Amygdala (tissue), 56 donors: Measurements from ENCODE around the gene OR51V1.
"Not testable (repeated sequence)": the region's sequence is repeated elsewhere in the genome, so short reads cannot be mapped to it uniquely, and the experiment has no call there.

Experiments
- DNase-seq, 56 donors: peaks; one replicate each; lab custom pipeline; 2025; lab: John Stamatoyannopoulos, UW

The OR51V1 gene, protein sequence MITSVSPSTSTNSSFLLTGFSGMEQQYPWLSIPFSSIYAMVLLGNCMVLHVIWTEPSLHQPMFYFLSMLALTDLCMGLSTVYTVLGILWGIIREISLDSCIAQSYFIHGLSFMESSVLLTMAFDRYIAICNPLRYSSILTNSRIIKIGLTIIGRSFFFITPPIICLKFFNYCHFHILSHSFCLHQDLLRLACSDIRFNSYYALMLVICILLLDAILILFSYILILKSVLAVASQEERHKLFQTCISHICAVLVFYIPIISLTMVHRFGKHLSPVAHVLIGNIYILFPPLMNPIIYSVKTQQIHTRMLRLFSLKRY

DNA sequence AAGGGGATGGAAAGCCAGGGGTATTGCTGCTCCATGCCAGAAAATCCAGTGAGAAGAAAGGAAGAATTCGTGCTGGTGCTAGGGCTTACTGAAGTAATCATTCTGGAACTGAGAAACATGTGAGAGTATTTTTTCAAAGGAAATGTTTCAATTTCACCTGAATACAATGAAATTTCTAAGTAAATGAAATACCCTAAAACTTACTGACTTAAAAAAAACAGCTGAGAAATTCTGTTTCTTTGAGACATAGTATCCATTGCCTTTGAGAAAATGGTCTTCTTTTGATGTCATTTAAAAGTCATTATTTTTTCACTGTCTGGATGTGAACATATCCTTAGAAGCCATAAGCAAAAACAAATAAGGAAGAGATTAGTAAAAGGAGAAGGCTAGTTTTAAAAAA, at the start of gene OR51V1:
Gene OR51V1 (minus strand): TSS at position 101 of the 400 bp plus-strand sequence. CDS start 0 bp downstream, at position 101.
- DNase-seq = no peak

DNA sequence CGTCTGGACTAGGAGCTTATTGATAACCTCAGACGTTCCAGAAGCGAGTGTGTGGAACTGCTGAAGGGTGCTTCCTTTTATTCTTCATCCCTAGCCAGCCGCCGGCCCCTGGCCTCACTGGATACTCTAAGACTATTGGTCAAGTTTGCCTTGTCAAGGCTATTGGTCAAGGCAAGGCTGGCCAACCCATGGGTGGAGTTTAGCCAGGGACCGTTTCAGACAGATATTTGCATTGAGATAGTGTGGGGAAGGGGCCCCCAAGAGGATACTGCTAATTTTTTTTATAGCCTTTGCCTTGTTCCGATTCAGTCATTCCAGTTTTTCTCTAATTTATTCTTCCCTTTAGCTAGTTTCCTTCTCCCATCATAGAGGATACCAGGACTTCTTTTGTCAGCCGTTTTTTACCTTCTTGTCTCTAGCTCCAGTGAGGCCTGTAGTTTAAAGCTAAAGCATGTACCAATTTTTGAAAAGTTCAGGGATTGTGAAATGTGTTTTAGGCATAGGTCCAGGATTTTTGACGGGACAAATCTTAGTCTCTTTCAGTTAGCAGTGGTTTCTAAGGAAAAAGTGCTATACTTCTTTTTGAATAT, 49.4 kb upstream of the OR51V1 start, which contains the start of gene HBG1:
Gene HBG1 (minus strand): TSS at position 51 of the 590 bp plus-strand sequence. CDS start 53 bp downstream, outside the sequence.
- DNase-seq = not testable (repeated sequence)

DNA sequence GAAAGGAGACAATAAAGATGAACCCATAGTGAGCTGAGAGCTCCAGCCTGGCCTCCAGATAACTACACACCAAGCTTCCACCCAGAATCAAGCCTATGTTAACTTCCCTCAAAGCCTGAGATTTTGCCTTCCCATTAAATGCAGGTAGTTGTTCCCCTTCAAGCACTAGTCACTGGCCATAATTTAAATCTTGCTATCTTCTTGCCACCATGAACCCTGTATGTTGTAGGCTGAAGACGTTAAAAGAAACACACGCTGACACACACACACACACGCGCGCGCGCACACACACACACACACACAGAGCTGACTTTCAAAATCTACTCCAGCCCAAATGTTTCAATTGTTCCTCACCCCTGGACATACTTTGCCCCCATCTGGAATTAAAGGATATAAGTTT, 48.0 kb upstream of the OR51V1 start:
- not testable (repeated sequence) for DNase-seq

DNA sequence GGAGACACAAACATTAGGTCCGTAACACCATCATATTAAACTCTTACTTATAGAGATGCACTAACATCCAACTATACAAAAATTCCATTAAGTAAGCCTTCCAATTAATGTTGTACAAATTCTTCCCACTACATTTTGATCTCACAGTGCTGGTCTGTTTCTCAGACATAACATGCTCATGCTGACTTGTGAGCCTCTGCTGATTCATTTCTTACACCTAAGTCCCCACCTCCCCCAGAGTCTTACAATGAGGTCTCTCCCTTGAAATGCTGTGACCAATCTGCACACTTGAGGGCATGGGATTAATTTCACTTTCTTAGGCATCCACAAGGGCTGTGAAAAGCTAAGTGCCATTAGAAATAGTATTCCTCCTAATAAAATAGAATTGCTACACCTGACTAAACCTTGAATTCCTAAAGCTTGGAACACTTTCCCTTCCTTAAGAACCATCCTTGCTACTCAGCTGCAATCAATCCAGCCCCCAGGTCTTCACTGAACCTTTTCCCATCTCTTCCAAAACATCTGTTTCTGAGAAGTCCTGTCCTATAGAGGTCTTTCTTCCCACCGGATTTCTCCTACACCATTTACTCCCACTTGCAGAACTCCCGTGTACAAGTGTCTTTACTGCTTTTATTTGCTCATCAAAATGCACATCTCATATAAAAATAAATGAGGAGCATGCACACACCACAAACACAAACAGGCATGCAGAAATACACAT, 47.1 kb upstream of the OR51V1 start:
- no peak for DNase-seq

DNA sequence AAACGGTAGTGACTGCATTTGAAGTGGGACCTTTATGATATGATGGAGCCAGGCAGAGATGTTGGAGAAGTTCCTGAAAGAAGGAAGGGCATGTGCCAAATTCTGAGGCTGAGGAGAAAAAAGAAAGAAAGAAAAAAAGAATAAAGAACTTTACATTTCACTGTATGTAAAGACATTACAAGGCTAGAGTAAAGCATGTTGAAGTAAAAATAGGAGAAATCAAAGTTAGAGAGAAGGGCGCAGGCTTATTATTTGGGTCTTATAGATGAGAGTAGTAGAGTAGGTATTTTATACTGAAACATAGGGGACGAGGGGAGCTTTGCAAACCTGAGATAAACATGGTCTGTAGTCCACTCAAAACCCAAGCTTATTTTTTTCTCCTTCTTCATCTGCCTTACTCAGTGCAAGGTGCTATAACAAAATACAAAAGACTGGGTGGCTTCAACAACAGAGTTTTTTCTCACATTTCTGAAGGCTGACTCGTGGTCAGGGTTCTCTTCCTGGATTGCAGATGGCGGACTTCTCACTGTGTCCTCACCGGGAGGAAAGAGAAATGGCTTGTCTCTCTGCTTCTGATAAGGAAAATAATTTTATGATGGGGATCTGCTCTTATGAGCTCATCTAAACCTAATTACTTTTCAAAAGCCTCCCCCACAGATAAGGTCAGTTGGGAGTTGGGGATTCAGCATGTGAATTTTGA, 46.4 kb upstream of the OR51V1 start:
- no peak for DNase-seq

DNA sequence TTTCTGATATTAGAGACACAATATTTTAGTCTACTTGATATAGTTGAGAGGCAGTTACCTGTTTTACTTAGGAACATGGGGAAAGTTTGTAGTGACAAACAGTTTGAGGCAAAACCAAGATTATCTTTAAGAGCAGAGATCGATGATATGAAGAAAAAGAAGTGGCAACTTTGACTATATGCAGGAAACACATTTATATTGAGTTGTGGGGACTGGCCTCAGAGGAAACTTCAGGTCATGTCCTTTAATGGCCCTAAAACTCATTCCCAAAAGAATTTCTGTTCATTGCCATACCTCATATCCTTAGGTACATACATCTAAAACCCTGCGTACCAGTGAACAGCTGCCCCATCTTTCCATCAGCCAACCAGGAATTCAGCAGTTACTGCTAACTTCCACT, 44.7 kb upstream of the OR51V1 start:
- no peak for DNase-seq

DNA sequence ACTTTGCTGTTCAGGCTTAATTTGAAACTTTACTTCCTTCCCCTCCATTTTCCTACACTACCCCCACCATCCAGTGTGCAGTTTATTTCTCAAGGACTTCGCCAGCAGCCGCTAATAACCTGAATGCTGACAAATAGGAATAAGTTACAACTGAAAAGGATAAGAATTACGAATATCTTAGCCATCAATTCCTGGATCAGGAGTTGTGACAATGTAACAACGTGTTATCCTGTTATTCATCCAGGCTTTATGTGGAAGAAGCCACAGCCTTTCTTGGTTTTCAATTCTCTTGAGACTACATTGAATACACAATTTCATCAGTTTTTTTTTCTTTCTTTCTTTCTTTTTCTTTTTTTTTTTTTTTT, 43.3 kb upstream of the OR51V1 start:
- no peak for DNase-seq

DNA sequence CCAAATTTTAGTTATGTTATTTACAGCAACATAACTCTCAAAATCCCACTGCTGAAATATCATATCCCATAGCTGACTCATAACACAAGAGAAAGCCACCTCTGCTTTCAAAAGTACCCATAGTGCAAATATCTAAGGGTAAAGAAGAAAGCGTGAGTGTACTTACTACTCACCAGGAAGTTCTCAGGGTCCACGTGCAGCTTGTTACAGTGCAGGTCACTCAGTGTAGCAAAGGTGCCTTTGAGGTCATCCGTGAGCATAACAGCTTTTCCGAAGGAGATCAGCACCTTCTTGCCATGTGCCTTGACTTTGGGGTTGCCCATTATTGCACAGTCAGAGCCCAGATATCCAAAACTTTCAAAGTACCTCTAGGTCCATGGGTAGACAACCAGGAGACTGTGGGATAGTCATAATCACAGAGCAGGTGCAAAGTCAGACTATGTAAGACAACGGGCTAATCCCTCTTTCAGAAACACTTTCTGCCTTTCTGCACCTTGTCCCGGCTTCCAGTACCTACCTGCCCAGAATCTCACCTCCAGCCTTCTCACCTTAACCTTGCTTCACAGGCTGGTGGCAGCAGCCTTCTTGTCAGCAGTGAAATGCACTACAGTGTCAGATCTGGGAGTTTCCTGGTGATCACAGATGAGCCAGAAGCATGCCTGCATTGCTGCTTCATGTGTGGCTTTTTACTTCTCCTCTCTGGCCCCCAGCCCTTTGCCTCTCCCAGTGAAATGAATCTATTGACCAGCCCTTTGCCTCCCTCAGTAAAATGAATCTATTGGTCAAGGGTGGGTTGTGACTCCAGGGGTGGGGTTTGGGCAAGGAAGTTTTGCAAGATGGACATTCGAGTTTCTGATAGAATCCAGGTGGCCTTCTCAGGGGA, 42.7 kb upstream of the OR51V1 start:
- no peak for DNase-seq

DNA sequence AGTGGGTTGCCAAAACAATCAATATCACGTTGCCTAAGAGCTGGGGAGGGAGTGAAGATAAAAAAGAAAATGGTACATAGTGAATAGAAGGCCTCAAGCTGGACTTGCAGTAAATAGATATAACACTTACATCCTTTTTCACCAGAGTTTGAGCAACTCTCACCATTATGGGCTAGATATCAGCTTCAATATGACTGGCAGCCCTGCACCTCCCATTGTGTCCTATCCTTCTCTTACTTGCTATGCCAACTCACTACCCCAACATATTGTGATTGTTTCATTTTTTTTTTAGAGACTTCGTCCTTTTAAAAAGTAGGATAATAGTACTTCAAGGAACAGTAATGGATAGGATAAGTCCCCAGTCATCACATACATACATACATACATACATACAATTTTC, 41.7 kb upstream of the OR51V1 start:
- DNase-seq = no peak

DNA sequence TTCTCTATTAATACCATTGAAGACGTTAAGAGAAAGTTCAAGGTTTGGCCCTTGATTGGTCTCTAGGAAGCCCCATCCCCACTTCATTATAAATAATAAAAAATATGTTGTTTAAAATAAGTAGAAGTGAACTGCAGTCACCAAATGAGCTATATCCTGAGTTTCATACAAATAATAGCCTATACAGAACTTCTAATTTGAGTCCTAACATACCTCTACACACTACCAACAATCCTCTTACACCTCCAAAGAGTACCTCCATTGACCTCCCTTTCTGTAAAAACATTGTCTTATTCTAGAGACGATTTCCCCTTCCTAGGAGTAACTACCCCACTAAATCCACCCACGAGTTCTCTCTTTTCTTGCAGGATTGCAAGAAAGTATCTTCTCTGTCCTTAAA, 41.0 kb upstream of the OR51V1 start:
- no peak for DNase-seq

DNA sequence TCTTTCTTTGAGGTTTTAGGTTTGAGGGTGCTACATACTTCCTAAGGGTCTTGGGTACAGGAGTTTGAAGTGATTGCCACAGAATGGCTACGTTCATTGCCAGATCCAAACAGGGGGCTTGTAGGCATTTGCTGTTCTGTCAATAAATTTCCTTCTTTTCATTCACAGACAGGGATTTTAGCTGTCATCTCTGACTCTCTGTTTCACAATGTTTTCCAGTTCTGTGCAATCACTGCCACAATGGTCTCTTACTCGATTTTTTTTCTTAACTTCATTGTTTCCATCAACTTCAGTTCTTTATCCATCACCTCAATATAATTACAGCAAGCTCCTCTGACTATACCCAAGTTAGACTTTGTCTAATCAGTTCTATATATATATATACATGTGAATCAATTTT, 40.0 kb upstream of the OR51V1 start:
- no peak for DNase-seq

DNA sequence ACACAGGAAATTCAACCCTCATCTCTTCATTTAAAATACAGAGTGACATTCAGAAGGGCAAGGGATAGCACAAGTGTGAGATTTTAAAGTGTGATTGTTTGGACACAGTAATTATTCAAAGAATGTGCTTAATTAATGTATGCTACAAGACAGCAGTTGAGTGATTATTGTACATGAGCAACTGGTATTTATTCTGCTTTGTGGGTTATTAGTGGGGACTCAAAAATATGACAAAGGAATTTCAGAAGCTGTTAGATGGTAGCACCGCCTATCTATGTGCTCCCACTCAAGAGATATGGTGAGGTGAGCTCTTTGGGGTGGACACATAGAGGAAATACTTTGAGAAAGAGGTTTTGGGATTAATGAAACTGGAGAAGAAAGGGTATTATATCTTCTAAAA, 39.6 kb upstream of the OR51V1 start:
- no peak for DNase-seq

DNA sequence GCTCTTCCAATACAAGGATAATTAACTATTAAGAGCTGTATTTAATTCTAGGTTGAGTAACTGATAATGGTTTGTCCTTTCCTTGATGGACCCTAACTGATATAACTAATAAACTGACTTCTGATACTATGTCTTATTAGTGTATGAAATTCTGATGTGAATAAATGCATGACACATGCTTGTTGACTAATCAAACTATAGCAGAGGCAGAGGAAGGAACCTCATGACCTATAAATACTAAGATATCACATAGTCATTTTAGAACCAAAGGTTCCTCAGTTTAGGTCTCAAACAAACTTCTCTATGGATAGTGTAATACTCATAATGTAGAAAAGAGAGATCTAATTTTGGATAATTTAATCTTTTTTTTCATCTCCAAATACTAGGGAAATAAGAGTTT, 38.6 kb upstream of the OR51V1 start:
- DNase-seq = no peak

DNA sequence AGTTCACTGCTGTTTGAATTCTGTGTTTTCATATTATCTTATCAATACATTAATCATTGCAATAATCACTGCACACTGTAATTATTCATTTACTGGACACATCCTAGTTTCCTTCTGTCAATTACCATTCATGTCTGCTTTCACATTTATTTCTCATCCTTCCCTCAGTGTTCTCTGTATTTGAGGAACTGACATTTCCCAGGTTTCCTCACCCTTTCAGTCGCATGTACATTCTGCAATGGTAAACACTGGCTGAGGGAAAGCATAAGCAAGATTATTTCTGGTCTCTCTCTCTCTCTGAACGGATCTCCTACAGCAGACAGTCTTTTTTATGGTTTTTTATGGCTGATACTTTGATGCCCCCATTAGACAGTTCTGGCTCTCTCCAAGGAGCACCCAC, 38.0 kb upstream of the OR51V1 start:
- DNase-seq = no peak

DNA sequence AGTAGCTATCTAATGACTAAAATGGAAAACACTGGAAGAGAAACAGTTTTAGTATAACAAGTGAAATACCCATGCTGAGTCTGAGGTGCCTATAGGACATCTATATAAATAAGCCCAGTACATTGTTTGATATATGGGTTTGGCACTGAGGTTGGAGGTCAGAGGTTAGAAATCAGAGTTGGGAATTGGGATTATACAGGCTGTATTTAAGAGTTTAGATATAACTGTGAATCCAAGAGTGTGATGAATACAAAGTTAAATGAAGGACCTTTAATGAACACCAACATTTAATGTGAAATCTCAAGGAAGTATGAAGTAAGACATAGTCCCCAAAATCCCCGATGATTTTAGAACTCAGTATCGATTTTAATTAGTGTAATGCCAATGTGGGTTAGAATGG, 36.9 kb upstream of the OR51V1 start:
- DNase-seq = no peak

DNA sequence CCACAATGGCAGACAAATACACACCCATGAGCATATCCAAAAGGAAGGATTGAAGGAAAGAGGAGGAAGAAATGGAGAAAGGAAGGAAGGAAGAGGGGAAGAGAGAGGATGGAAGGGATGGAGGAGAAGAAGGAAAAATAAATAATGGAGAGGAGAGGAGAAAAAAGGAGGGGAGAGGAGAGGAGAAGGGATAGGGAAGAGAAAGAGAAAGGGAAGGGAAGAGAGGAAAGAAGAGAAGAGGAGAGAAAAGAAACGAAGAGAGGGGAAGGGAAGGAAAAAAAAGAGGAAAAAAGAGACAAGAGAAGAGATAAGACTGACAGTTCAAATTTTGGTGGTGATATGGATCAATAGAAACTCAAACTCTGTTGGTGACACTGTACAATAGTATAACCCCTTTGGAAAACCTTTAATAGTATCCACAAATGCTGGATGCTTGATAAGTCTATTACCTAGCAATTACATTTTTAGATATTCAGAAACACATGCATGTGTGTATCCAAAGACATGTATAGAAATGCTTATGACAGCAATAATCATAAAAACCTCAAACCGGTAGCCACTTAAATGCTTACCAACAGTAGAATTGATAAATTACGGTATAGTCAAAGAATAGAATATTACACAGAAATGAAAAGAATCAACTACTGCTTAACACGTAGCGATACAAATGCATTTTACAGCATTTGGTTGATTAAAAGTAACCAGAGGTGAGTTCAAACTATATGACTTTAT, 35.0 kb upstream of the OR51V1 start:
- DNase-seq = no peak

DNA sequence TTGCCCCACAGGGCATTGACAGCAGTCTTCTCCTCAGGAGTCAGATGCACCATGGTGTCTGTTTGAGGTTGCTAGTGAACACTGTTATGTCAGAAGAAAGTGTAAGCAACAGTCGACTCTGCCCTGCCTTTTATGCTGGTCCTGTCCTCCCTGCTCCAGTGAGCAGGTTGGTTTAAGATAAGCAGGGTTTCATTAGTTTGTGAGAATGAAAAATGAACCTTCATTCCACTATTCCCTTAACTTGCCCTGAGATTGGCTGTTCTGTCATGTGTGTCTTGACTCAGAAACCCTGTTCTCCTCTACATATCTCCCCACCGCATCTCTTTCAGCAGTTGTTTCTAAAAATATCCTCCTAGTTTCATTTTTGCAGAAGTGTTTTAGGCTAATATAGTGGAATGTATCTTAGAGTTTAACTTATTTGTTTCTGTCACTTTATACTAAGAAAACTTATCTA, 33.9 kb upstream of the OR51V1 start, which contains the start of gene HBD:
Gene HBD (minus strand): TSS at position 103 of the 454 bp plus-strand sequence. CDS start 50 bp downstream, at position 53.
- DNase-seq = no peak

DNA sequence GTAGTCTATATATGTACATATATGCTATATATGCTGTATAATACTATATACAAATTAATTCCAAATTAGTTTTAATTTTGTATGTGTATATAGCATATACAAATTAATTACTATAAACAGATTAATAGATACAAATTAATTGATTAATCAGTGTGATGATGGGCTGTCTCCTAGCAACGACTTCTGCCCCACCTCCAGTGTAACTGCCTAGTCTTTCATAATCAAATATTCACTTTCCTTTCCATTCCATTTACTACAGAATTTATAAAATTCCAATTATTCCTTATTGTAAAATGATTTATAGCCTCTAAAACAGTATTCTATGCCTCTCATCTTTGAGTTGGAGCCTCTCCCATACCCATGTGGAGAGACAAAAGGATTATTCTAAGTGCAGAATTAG, 32.8 kb upstream of the OR51V1 start:
- DNase-seq = no peak

DNA sequence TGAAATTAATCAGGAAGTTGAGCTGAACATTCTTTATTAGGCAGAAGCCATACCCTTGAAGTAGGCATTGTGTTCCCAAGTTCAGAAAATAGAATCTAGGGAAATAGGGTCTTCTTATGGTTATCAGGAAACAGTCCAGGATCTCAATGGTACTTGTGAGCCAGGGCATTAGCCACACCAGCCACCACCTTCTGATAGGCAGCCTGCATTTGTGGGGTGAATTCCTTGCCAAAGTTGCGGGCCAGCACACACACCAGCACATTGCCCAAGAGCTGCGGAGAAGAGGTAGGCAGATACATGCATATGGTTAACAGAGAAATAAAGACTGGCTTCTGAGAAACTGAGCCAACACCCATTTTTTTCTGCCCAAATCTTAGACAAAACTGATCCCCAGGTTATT, 32.3 kb upstream of the OR51V1 start:
- no peak for DNase-seq
